Measurements from ENCODE around the gene LZIC. TPM values are rescaled to one million over a fixed set of nuclear protein-coding genes. Genes with fewer than 3 reads are reported as not detected.

LZIC gene
- 21.1 to 31.5 TPM (median 22.9 TPM) in 5 replicates for total RNA-seq (2022; extraction: Qiagen RNA extraction; ENCODE audit: low read depth)

GRCh38 chr1:9942939-9943788 lies at the start of gene LZIC, which contains the start of gene NMNAT1:
Gene LZIC, minus strand, starts transcription at chr1:9943391. Its CDS starts 6,772 bp downstream, at chr1:9936619.
Gene NMNAT1, plus strand, starts transcription at chr1:9943475. Its CDS starts 28,599 bp downstream, at chr1:9972074.

GRCh38 chr1:9910076-9910422 lies 33.1 kb downstream of the LZIC start, which contains the start of gene CTNNBIP1:
Gene CTNNBIP1, minus strand, starts transcription at chr1:9910269. Its CDS starts 38,205 bp downstream, at chr1:9872064.

Other genes with a start within 250 kb of the LZIC start
- 61.4 to 73.9 TPM (median 65.5 TPM) in 5 replicates for gene CLSTN1, start 119.4 kb downstream of the LZIC start, total RNA-seq (2022; extraction: Qiagen RNA extraction; ENCODE audit: low read depth)
- 6.4 to 10.7 TPM (median 9.1 TPM) in 5 replicates for gene CTNNBIP1, start 33.1 kb downstream of the LZIC start, total RNA-seq (2022; extraction: Qiagen RNA extraction; ENCODE audit: low read depth)
- 2.3 to 2.8 TPM (median 2.6 TPM) in 5 replicates for gene NMNAT1, start 84 bp upstream of the LZIC start, total RNA-seq (2022; extraction: Qiagen RNA extraction; ENCODE audit: low read depth)
- 5.5 to 7.3 TPM (median 5.7 TPM) in 5 replicates for gene RBP7, start 53.8 kb upstream of the LZIC start, total RNA-seq (2022; extraction: Qiagen RNA extraction; ENCODE audit: low read depth)
- 12.3 to 15.5 TPM (median 14.9 TPM) in 5 replicates for gene UBE4B, start 89.6 kb upstream of the LZIC start, total RNA-seq (2022; extraction: Qiagen RNA extraction; ENCODE audit: low read depth)